Activated T-helper 2 cell treated with anti-CD3 and anti-CD28 coated beads, Interferon-gamma antibody, Interleukin-2, Interleukin-4, amounts not matched to agents 10 μg/mL and 5 μg/mL and 100 μg/mL, durations not matched to agents 14 hours and 24 hours and 36 hours (primary cell): Measurements from ENCODE around the gene APBA1. TPM values are rescaled to one million over a fixed set of nuclear protein-coding genes. Genes with fewer than 3 reads are reported as not detected.

ENCODE experiments used
- DNase-seq: peaks from one replicate; pipeline ENCODE4 v3.0.0; 2021; ENCODE audit warnings: low spot score
- H3K27ac Mint-ChIP-seq: one replicate; pipeline ENCODE4 v1.8.0; 2021; ENCODE audit warnings: mixed read lengths
- H3K27me3 Mint-ChIP-seq: one replicate; pipeline ENCODE4 v1.8.0; 2021; ENCODE audit warnings: low read depth, mixed read lengths
- H3K36me3 Mint-ChIP-seq: one replicate; pipeline ENCODE4 v1.8.0; 2021; ENCODE audit warnings: low read depth, mixed read lengths
- H3K4me1 Mint-ChIP-seq: one replicate; pipeline ENCODE4 v1.8.0; 2021; ENCODE audit warnings: low read depth, mixed read lengths
- H3K4me3 Mint-ChIP-seq: one replicate; pipeline ENCODE4 v1.8.0; 2021; ENCODE audit warnings: low read depth, mild to moderate bottlenecking, moderate library complexity, mixed read lengths
- H3K9me3 Mint-ChIP-seq: one replicate; pipeline ENCODE4 v1.8.0; 2021; ENCODE audit warnings: mixed read lengths
- intact Hi-C: fragments of 100-400 bp; cut with micrococcal nuclease; formaldehyde crosslinking; loops from one replicate; pipeline ENCODE4 v1.15.1; 2023
- total RNA-seq: library from RNA; stranded (reverse); gene quantifications from 2 replicates; pipeline ENCODE4 v1.2.3, GENCODE V29; 2022

The APBA1 gene
- total RNA-seq, 1 donor from 2014 or later: 0.98 TPM

GRCh38 chr9:69516353-69517322, 155.5 kb downstream of the APBA1 start:
- H3K36me3 Mint-ChIP-seq: no peaks in the 10 kb centered on the region
- H3K9me3 Mint-ChIP-seq: peaks cover 9% of the 10 kb centered on the region
- H3K27ac Mint-ChIP-seq: no peak overlapping the region
- no peak overlapping the region for H3K4me3 Mint-ChIP-seq
- no peak for DNase-seq
- no peaks in the 10 kb centered on the region for H3K27me3 Mint-ChIP-seq
- intact Hi-C loops: no loop called here
- H3K4me1 Mint-ChIP-seq: peaks cover 11% of the 10 kb centered on the region

DNA sequence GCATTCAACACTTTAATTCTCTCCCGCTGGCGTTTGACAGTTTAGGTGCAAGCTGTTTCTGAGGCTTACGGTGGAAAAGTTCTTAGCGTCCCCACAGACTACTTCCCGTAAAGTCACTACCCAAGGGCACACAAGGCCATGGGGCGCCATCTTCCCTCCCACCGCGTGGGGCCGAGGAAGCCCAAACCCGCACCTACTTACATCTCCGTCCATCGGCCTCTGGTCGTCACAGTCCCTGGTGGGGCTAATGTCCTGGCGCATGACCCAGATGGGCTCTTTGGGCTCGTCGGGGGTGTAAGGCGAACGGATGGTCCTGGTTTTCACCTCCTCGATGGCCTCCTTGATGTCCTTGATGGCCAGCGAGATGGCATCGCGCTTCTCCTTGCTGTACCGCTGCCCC, 156.4 kb downstream of the APBA1 start:
- Mint-ChIP-seq H3K27me3 (no peaks in the 10 kb centered on the region), H3K27ac (no peak overlapping the region), H3K4me3 (no peak overlapping the region), H3K36me3 (no peaks in the 10 kb centered on the region), H3K9me3 (peaks cover 9% of the 10 kb centered on the region), H3K4me1 (peaks cover 11% of the 10 kb centered on the region)
- DNase-seq: no peak
- intact Hi-C loops: no loop called here

GRCh38 chr9:69513141-69513820, 158.9 kb downstream of the APBA1 start:
- peaks cover 9% of the 10 kb centered on the region for H3K9me3 Mint-ChIP-seq
- no peak overlapping the region for H3K27ac Mint-ChIP-seq
- intact Hi-C loops: no loop called here

GRCh38 chr9:69504058-69504457, 168.1 kb downstream of the APBA1 start:
- Mint-ChIP-seq H3K27ac (no peak overlapping the region), H3K4me3 (no peak overlapping the region), H3K9me3 (no peaks in the 10 kb centered on the region), H3K36me3 (no peaks in the 10 kb centered on the region), H3K27me3 (no peaks in the 10 kb centered on the region), H3K4me1 (peaks cover 18% of the 10 kb centered on the region)
- DNase-seq: no peak
- intact Hi-C loops: no loop called here

More at GRCh38 chr9:69513141-69513820, 158.9 kb downstream of the APBA1 start:
- no peaks in the 10 kb centered on the region for H3K4me1 Mint-ChIP-seq
- no peak overlapping the region for H3K4me3 Mint-ChIP-seq
- no peaks in the 10 kb centered on the region for H3K36me3 Mint-ChIP-seq
- H3K27me3 Mint-ChIP-seq: no peaks in the 10 kb centered on the region
- DNase-seq: no peak

GRCh38 chr9:69502671-69503301, 169.4 kb downstream of the APBA1 start:
- intact Hi-C loops: no loop called here
- Mint-ChIP-seq H3K4me3 (peak overlapping the region; percentile 5), H3K9me3 (no peaks in the 10 kb centered on the region), H3K27me3 (no peaks in the 10 kb centered on the region), H3K36me3 (no peaks in the 10 kb centered on the region), H3K4me1 (peaks cover 18% of the 10 kb centered on the region), H3K27ac (no peak overlapping the region)
- DNase-seq: no peak

DNA sequence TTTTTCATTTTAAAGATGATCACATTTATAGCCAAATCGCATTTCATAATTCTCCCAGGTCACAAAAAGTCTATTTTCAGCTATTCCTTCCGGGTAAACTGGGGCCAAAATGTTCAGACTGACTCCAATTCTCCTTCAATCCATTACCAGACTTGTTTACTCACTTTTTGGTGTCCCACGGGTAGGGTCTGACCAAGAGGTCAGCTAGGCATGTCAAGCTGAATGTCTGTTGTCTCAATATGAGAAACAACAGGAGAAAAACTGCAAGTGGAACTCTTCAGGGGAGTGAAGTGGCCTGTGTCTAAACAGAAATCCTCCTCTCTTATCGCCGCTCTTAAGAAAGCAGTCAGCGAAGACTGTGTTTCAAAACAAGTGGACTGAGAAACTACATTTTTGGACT, 171.3 kb downstream of the APBA1 start:
- Mint-ChIP-seq H3K27me3 (no peaks in the 10 kb centered on the region), H3K4me1 (peaks cover 21% of the 10 kb centered on the region), H3K4me3 (no peak overlapping the region), H3K27ac (no peak overlapping the region), H3K36me3 (no peaks in the 10 kb centered on the region), H3K9me3 (no peaks in the 10 kb centered on the region)
- no peak for DNase-seq
- intact Hi-C loops: no loop called here

DNA sequence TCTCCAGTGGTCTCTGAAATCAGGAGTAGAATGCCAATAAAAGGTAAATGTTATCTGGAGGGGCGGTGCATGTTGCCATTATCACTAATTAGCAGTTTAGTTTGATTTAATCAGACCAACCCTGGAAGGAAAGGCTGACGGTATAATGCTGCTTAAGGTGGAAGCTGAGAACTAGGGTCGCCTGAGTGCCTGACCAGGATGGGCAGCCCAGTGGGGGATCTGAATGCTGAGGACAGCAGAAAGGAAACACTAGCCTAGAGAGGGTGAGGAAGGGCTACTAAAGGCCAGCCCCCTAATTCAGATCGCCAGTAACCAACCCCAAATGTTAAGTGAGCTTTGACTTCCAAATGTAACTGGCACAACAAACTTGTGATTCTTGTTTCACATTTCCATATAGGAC, 172.2 kb downstream of the APBA1 start:
- peaks cover 21% of the 10 kb centered on the region for H3K4me1 Mint-ChIP-seq
- DNase-seq: no peak
- H3K27ac Mint-ChIP-seq: no peak overlapping the region

GRCh38 chr9:69499407-69499806, 172.8 kb downstream of the APBA1 start:
- no peaks in the 10 kb centered on the region for H3K36me3 Mint-ChIP-seq
- H3K4me3 Mint-ChIP-seq: no peak overlapping the region
- no peaks in the 10 kb centered on the region for H3K27me3 Mint-ChIP-seq
- no peak for DNase-seq
- H3K9me3 Mint-ChIP-seq: no peaks in the 10 kb centered on the region
- H3K4me1 Mint-ChIP-seq: peaks cover 21% of the 10 kb centered on the region
- H3K27ac Mint-ChIP-seq: no peak overlapping the region
- intact Hi-C loops: loop anchor here (5.0 kb wide), 1 partner anchor 38 kb away; no protein-coding TSS in a partner anchor

More for the DNA sequence above, 172.2 kb downstream of the APBA1 start:
- Mint-ChIP-seq H3K27me3 (no peaks in the 10 kb centered on the region), H3K4me3 (no peak overlapping the region), H3K36me3 (no peaks in the 10 kb centered on the region), H3K9me3 (no peaks in the 10 kb centered on the region)
- intact Hi-C loops: loop anchor here (5.0 kb wide), 1 partner anchor 37 kb away; no protein-coding TSS in a partner anchor

DNA sequence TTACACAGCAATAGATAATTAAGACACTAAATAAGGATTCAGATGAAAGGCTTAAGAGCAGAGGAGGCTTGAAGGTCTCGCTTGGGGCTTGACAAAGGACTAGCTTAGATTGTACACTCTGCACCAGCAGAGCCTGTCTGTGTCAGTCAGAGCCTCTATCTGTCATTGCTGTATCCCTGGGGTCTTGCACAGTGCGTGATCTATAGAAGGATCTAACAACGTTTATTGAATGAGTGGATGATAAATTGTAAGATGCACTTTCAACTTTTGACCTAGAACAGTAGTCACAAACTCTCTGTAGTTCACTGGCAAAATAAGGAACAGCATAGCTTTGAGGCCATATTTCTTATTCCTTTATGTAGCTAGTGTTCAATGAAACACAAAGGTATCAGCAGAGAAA, 173.7 kb downstream of the APBA1 start:
- Mint-ChIP-seq H3K27ac (no peak overlapping the region), H3K4me3 (no peak overlapping the region), H3K36me3 (no peaks in the 10 kb centered on the region), H3K27me3 (no peaks in the 10 kb centered on the region), H3K4me1 (peaks cover 16% of the 10 kb centered on the region), H3K9me3 (no peaks in the 10 kb centered on the region)
- intact Hi-C loops: loop anchor here (5.0 kb wide), 1 partner anchor 39 kb away; no protein-coding TSS in a partner anchor
- DNase-seq: no peak

GRCh38 chr9:69497816-69498215, 174.4 kb downstream of the APBA1 start:
- no peak for DNase-seq
- Mint-ChIP-seq H3K27ac (no peak overlapping the region), H3K9me3 (no peaks in the 10 kb centered on the region), H3K4me1 (peaks cover 11% of the 10 kb centered on the region), H3K36me3 (no peaks in the 10 kb centered on the region), H3K27me3 (no peaks in the 10 kb centered on the region), H3K4me3 (no peak overlapping the region)
- intact Hi-C loops: loop anchor here (5.0 kb wide), 1 partner anchor 39 kb away; no protein-coding TSS in a partner anchor

DNA sequence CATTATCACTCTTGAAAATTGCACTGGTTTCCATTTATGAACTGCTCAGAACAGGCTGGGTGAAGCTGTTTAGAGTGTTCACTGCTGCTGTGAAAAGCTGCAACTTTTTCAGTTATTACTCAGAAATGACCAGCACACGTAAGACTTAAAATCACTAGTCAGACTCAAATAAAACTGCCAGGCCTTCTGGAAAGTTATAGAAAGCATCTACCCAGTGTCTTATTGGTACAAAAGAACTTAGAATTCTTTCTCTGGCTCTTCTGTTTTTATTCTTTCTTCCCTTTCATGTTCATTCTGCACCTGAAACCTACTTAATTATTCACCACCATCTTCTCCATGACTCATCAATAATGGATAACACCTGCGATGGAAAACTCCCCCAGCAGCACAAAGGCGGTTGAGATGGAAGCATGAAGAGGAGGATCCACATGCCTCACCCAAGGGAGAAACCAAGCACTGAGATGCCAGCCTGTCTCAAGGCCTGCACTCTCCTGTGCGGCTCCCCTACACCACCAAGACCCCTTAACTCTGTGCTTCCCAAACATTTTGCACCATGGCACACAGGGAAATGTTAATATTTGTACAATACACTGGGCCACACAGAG, 175.2 kb downstream of the APBA1 start:
- no peaks in the 10 kb centered on the region for H3K36me3 Mint-ChIP-seq
- DNase-seq: no peak
- H3K4me3 Mint-ChIP-seq: no peak overlapping the region
- no peak overlapping the region for H3K27ac Mint-ChIP-seq
- H3K27me3 Mint-ChIP-seq: no peaks in the 10 kb centered on the region
- no peaks in the 10 kb centered on the region for H3K9me3 Mint-ChIP-seq
- intact Hi-C loops: loop anchor here (5.0 kb wide), 1 partner anchor 40 kb away; no protein-coding TSS in a partner anchor
- H3K4me1 Mint-ChIP-seq: peaks cover 7% of the 10 kb centered on the region

DNA sequence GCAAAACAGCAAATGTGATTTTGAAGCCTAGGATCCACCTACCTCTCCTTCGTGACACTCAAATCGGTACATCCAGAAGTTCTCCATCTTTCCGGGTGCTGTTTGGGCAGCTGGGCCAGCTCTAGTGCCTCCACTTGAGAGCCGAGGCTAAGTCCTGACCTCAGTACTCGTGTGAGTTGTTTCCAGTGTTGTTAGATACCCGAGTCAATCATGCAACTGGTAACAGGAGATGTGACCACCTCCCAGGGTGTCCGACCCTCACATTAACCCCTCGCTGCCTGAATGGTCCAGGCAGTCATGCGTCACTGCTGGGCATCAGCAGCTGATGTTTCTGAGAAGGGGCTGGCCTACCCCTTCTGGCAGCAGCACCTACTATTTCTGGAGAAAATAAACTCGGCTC, 176.9 kb downstream of the APBA1 start:
- Mint-ChIP-seq H3K27me3 (no peaks in the 10 kb centered on the region), H3K4me3 (no peak overlapping the region), H3K27ac (no peak overlapping the region), H3K9me3 (no peaks in the 10 kb centered on the region), H3K36me3 (no peaks in the 10 kb centered on the region), H3K4me1 (peaks cover 3% of the 10 kb centered on the region)
- no peak for DNase-seq
- intact Hi-C loops: loop anchor here (5.0 kb wide), 1 partner anchor 42 kb away; no protein-coding TSS in a partner anchor
